Type B pancreatic cell (in vitro differentiated cells): Measurements from ENCODE around the gene SMOC2. TPM values are rescaled to one million over a fixed set of nuclear protein-coding genes. Genes with fewer than 3 reads are reported as not detected.
"Not testable (repeated sequence)": the region's sequence is repeated elsewhere in the genome, so short reads cannot be mapped to it uniquely, and the experiment has no call there.

Source experiments
- DNase-seq: peaks from one replicate; pipeline ENCODE4 v3.0.0; 2021; ENCODE audit warnings: mixed read lengths; ENCODE audit not compliant: unreplicated experiment; ENCODE audit errors: extremely low spot score
- H3K27ac Mint-ChIP-seq: 2 replicates; pipeline ENCODE4 v1.8.0; 2021; ENCODE audit warnings: mild to moderate bottlenecking, mixed read lengths
- H3K27me3 Mint-ChIP-seq: 2 replicates; pipeline ENCODE4 v1.8.0; 2021; ENCODE audit warnings: mixed read lengths
- H3K36me3 Mint-ChIP-seq: 2 replicates; pipeline ENCODE4 v1.8.0; 2021; ENCODE audit warnings: mixed read lengths
- H3K4me1 Mint-ChIP-seq: one replicate; pipeline ENCODE4 v1.8.0; 2021; ENCODE audit warnings: mixed read lengths; ENCODE audit not compliant: unreplicated experiment
- H3K4me3 Mint-ChIP-seq: 2 replicates; pipeline ENCODE4 v1.8.0; 2021; ENCODE audit warnings: mild to moderate bottlenecking, mixed read lengths
- H3K9me3 Mint-ChIP-seq: 2 replicates; pipeline ENCODE4 v1.8.0; 2021; ENCODE audit warnings: mixed read lengths
- total RNA-seq: library from RNA; stranded (reverse); gene quantifications from 2 replicates; pipeline ENCODE4 v1.2.1, GENCODE V29; 2021; ENCODE audit warnings: low replicate concordance
- TF ChIP-seq, protein P1 (sequence below): fragments of 200-600 bp; sonication (generic); conservative IDR thresholded peaks from 2 replicates; pipeline ENCODE4 v1.5.0; 2021; ENCODE audit warnings: antibody characterized with exemption, mild to moderate bottlenecking

SMOC2 gene
- total RNA-seq, 1 donor from 2014 or later: 18.9 TPM

DNA sequence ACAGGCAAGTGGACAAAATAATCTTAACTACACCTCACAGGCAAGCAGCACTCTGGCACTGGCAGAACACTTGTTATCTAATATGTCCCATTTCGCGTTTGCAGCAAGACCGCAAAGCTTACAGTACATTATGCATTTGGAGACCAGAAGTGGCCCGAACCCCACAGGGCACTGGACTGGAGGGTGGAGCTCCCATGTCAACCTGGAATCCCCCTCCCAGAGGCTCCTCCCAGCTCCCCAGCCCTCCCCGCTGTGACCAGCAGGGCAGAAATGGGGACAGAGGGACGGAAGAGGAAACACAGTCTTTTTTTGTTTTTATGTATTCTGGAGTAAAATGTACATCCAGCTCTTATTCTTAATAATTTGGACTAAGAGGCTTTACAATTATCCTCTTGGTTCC is 263.7 kb downstream of the SMOC2 start:
- no peak overlapping the region for H3K27ac Mint-ChIP-seq
- peaks cover 18% of the 10 kb centered on the region for H3K4me1 Mint-ChIP-seq
- no peaks in the 10 kb centered on the region for H3K36me3 Mint-ChIP-seq
- no peak overlapping the region for H3K4me3 Mint-ChIP-seq
- TF ChIP-seq, protein P1, sequence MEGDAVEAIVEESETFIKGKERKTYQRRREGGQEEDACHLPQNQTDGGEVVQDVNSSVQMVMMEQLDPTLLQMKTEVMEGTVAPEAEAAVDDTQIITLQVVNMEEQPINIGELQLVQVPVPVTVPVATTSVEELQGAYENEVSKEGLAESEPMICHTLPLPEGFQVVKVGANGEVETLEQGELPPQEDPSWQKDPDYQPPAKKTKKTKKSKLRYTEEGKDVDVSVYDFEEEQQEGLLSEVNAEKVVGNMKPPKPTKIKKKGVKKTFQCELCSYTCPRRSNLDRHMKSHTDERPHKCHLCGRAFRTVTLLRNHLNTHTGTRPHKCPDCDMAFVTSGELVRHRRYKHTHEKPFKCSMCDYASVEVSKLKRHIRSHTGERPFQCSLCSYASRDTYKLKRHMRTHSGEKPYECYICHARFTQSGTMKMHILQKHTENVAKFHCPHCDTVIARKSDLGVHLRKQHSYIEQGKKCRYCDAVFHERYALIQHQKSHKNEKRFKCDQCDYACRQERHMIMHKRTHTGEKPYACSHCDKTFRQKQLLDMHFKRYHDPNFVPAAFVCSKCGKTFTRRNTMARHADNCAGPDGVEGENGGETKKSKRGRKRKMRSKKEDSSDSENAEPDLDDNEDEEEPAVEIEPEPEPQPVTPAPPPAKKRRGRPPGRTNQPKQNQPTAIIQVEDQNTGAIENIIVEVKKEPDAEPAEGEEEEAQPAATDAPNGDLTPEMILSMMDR: no peak
- peaks cover 4% of the 10 kb centered on the region for H3K27me3 Mint-ChIP-seq
- no peak for DNase-seq
- no peaks in the 10 kb centered on the region for H3K9me3 Mint-ChIP-seq

DNA sequence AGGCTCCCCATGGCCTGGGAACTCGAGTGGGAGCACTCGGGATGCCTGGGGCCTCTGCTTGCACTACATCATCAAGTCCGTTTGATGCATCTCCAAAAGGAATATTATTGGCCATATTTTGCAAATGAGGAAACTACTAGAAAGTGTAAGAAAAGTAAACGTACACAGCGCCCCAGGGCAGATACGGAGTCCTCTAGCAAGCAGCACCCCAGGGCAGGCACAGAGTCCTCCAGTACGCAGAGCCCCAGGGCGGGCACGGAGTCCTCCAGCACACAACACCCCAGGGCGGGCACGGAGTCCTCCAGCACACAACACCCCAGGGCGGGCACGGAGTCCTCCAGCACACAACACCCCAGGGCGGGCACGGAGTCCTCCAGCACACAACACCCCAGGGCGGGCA is 264.3 kb downstream of the SMOC2 start:
- not testable (repeated sequence) for H3K4me3 Mint-ChIP-seq, DNase-seq, H3K9me3 Mint-ChIP-seq, H3K27ac Mint-ChIP-seq, H3K36me3 Mint-ChIP-seq, H3K27me3 Mint-ChIP-seq
- H3K4me1 Mint-ChIP-seq: peaks cover 18% of the 10 kb centered on the region

DNA sequence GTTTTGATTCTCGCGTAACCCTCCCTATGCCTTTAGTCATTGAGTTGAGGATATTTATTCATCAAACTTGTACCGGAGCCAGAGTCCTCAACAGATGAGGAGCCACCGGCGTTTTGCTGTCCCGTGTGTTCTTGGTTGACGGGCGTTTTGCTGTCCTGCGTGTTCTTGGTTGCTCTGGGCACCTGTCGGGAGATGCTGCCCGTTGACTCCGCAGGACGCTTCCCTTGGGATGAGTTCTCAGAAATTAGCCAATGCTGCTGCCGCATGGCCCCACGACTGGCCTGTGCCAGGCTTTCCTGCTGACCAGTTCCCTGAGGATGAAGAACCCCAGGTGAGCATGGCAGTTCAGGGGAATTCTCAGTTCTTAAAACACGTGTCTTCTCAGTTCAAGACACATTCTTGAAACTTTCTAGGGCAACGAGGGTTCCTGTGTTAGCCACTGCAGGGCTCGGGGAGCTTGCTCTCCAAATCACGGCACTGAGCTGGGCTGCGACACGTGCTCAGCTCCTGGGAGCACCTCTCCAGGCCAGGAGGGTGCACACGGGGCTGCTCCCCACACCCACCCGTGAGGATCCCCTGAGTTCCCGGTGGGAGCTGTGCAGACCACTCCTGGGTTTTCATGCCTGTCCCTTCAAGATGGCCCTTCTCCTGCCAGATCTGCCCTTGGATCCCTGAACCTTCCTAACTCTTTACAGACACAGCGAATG is 265.6 kb downstream of the SMOC2 start:
- Mint-ChIP-seq H3K27ac (no peak overlapping the region), H3K4me1 (peaks cover 18% of the 10 kb centered on the region)
- TF ChIP-seq, protein P1: no peak

DNA sequence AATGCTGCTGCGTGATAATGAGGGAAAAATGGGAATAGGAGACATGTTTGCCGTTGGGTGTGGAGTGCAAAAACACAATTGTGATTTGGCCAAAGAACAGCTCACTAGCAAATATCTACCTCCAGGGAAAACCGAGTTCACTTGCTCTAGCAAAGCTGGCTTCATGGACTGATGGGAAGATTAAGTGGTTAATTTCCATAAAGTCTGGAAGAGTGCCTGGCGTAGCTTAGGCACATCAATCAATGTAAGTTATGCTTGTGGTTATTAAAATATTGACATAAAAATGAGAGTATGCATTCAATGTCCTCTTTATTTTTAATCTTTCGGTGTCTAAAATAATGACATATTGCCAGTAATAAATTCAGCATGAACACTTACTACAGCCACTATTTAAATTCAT is 267.5 kb downstream of the SMOC2 start:
- TF ChIP-seq, protein P1: no peak
- H3K27ac Mint-ChIP-seq: no peak overlapping the region
- DNase-seq: no peak
- peaks cover 11% of the 10 kb centered on the region for H3K4me1 Mint-ChIP-seq
- no peak overlapping the region for H3K4me3 Mint-ChIP-seq
- no peaks in the 10 kb centered on the region for H3K36me3 Mint-ChIP-seq
- peaks cover 3% of the 10 kb centered on the region for H3K27me3 Mint-ChIP-seq
- H3K9me3 Mint-ChIP-seq: no peaks in the 10 kb centered on the region

More for the DNA sequence above, 265.6 kb downstream of the SMOC2 start:
- H3K9me3 Mint-ChIP-seq: no peaks in the 10 kb centered on the region
- no peaks in the 10 kb centered on the region for H3K36me3 Mint-ChIP-seq
- peaks cover 4% of the 10 kb centered on the region for H3K27me3 Mint-ChIP-seq
- H3K4me3 Mint-ChIP-seq: no peak overlapping the region
- no peak for DNase-seq

DNA sequence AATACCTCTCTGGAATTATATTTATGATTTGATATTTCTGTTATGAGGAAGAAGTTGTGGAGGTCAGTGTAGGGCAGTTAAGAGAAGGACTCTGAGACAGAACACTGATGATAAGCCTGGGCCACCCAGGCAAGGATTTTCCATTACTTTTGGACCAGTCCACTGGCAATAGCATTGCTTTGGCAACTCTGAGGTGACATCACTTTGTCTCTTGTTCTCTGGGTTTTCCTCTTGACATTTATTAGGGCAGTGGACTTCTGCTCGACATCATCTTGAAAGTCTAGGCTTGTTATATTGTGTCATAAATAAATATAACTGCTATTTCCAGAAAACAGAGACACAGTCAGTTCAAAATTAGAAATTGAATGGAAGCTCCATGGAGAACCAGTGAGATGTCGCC is 268.0 kb downstream of the SMOC2 start:
- TF ChIP-seq, protein P1: no peak
- peaks cover 11% of the 10 kb centered on the region for H3K4me1 Mint-ChIP-seq
- no peak overlapping the region for H3K27ac Mint-ChIP-seq
- no peaks in the 10 kb centered on the region for H3K9me3 Mint-ChIP-seq
- H3K36me3 Mint-ChIP-seq: no peaks in the 10 kb centered on the region
- H3K27me3 Mint-ChIP-seq: peaks cover 3% of the 10 kb centered on the region
- no peak for DNase-seq
- H3K4me3 Mint-ChIP-seq: no peak overlapping the region

DNA sequence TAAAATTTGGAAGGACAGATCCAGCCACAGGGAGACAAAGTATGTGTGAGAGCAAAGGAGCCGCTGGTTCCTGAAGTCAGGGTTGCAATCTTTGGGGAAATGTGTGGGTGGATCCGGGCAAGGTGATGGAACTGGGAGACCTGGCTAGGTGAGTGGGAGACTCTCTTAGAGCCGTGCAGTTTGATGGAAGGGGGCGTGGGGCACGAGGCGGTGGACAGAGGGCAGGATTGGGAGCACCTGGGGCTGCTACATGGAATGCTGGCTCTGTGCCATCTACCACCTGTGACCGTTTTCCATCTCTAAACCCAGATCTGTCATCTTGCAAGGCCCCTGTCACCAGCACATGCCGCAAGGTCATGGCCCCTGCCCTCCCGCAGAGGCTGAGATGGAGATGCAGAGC is 268.4 kb downstream of the SMOC2 start:
- TF ChIP-seq, protein P1: no peak
- Mint-ChIP-seq H3K4me1 (peaks cover 10% of the 10 kb centered on the region), H3K27ac (no peak overlapping the region), H3K9me3 (no peaks in the 10 kb centered on the region), H3K27me3 (peaks cover 3% of the 10 kb centered on the region), H3K4me3 (no peak overlapping the region), H3K36me3 (no peaks in the 10 kb centered on the region)
- DNase-seq: no peak
